ENCODE results near the gene LBP.

Gene LBP

DNA sequence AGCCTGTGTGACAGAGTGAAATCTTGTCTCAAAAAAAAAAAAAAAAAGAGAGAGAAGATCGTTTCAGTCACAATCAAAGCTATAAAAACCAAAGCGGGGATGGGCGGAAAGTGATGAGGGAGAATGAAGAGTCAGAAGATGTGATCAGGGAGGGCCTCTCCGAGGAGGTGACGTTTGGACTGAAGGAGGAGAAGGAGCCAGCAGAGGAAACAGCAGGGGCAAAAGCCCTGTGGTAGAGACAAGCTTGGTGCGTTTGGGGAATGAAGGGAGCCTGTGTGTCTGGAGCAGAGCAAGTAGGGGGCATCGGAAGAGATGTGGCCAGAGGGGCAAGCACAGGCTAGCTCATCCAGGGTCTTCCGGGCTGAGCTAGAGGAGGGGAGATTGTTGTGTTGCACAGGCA, 14.5 kb upstream of the LBP start:
- Histone ChIP-seq H2AFZ (ENCODE audit: low read depth) (no peak overlapping the region), H3K4me2 (no peak overlapping the region), H3K4me1 (ENCODE audit: low read depth, poor library complexity, severe bottlenecking) (no peaks in the 10 kb centered on the region), H3K4me3 (IDR thresholded peaks at IDR 0.05; ENCODE audit: insufficient read depth, low read depth, low read length) (no peak overlapping the region), H3K79me2 (ENCODE audit: insufficient read depth, low read depth) (no peaks in the 10 kb centered on the region), H3K27me3 (ENCODE audit: insufficient read depth, low read depth) (no peaks in the 10 kb centered on the region), H4K20me1 (ENCODE audit: insufficient read depth) (no peaks in the 10 kb centered on the region), H3K9ac (no peak overlapping the region), H3K36me3 (ENCODE audit: insufficient read depth) (no peaks in the 10 kb centered on the region), H3K27ac (no peak overlapping the region)
- TF ChIP-seq CTCF (conservative IDR thresholded peaks at IDR 0.05; ENCODE audit: low read depth, low read length), result no peak

GRCh38 chr20:38334016-38334415, 12.3 kb upstream of the LBP start:
- Histone ChIP-seq H3K79me2 (ENCODE audit: insufficient read depth, low read depth) (no peaks in the 10 kb centered on the region), H3K4me1 (ENCODE audit: low read depth, poor library complexity, severe bottlenecking) (no peaks in the 10 kb centered on the region), H3K4me2 (no peak overlapping the region), H3K27ac (no peak overlapping the region), H3K4me3 (IDR thresholded peaks at IDR 0.05; ENCODE audit: insufficient read depth, low read depth, low read length) (no peak overlapping the region), H3K36me3 (ENCODE audit: insufficient read depth) (no peaks in the 10 kb centered on the region), H4K20me1 (ENCODE audit: insufficient read depth) (no peaks in the 10 kb centered on the region), H2AFZ (ENCODE audit: low read depth) (no peak overlapping the region), H3K9ac (no peak overlapping the region), H3K27me3 (ENCODE audit: insufficient read depth, low read depth) (no peaks in the 10 kb centered on the region)
- TF ChIP-seq CTCF (conservative IDR thresholded peaks at IDR 0.05; ENCODE audit: low read depth, low read length), result no peak

DNA sequence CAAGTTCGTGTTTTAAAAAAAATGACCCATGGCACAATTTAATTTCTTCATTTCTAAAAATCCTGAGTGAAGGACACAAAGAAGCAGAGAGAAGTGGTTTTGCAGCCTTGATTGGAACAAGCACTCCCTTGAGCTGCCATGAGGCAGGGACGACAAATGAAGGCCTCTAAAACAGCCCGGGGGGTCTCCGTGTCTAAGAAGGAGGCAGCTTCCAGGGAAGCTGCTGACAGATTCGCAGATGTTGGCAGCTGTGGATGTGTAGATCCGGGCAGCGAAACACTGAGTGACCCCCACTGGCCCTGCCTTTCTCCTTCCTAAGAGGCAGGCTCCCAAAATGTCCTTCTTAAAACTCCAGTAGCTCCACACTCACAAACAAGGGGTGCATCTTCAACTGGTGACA, 9.6 kb upstream of the LBP start:
- Histone ChIP-seq H4K20me1 (ENCODE audit: insufficient read depth) (no peaks in the 10 kb centered on the region), H3K4me1 (ENCODE audit: low read depth, poor library complexity, severe bottlenecking) (no peaks in the 10 kb centered on the region), H3K36me3 (ENCODE audit: insufficient read depth) (no peaks in the 10 kb centered on the region), H3K27ac (no peak overlapping the region), H3K9ac (no peak overlapping the region), H3K27me3 (ENCODE audit: insufficient read depth, low read depth) (no peaks in the 10 kb centered on the region), H3K4me2 (no peak overlapping the region), H2AFZ (ENCODE audit: low read depth) (no peak overlapping the region), H3K4me3 (IDR thresholded peaks at IDR 0.05; ENCODE audit: insufficient read depth, low read depth, low read length) (no peak overlapping the region), H3K79me2 (ENCODE audit: insufficient read depth, low read depth) (no peaks in the 10 kb centered on the region)
- no peak for TF ChIP-seq CTCF (conservative IDR thresholded peaks at IDR 0.05; ENCODE audit: low read depth, low read length)

DNA sequence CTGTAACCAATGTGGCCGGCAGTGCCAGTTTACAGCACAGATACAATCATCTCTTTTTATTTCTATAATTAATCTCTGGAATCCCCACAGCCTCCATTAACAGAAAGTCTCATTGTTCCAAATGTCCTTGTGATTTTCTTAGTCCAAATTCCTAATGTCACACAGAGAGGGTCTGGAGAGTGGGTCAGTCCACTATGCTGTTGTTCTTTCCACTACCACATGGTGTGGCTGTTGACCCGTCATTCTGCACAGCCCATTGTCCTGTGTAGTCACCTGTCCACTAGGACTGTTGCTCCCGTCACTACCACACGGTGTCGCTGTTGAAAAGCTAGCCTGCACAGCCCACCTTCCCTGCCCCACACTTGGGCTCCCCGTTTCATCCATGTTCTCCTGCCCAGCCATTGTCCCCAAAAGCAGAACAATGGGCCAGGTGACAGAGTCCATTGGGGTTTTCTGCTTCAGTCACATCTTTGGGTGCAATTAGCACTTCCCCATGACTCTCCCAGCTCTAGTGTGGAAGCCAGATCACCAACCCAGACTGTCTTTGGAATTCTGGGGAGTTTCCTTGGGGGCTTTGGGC, 8.6 kb upstream of the LBP start:
- Histone ChIP-seq H3K4me3 (IDR thresholded peaks at IDR 0.05; ENCODE audit: insufficient read depth, low read depth, low read length) (no peak overlapping the region), H3K4me2 (no peak overlapping the region), H3K4me1 (ENCODE audit: low read depth, poor library complexity, severe bottlenecking) (no peaks in the 10 kb centered on the region), H3K36me3 (ENCODE audit: insufficient read depth) (no peaks in the 10 kb centered on the region), H4K20me1 (ENCODE audit: insufficient read depth) (no peaks in the 10 kb centered on the region), H3K9ac (no peak overlapping the region), H3K27ac (no peak overlapping the region), H2AFZ (ENCODE audit: low read depth) (no peak overlapping the region), H3K27me3 (ENCODE audit: insufficient read depth, low read depth) (no peaks in the 10 kb centered on the region), H3K79me2 (ENCODE audit: insufficient read depth, low read depth) (no peaks in the 10 kb centered on the region)
- peak; percentile 41; the same call in 1 of the 2 replicates for TF ChIP-seq CTCF (conservative IDR thresholded peaks at IDR 0.05; ENCODE audit: low read depth, low read length)
